Dedifferentiated amniotic fluid mesenchymal stem cell (primary cell): Measurements from ENCODE around the gene PRDM13.
"Not testable (repeated sequence)": the region's sequence is repeated elsewhere in the genome, so short reads cannot be mapped to it uniquely, and the experiment has no call there.

Source experiments
- DNase-seq: peaks from one replicate; pipeline ENCODE4 v3.0.0-alpha.2; 2016; ENCODE audit errors: extremely low spot score

Gene PRDM13

GRCh38 chr6:99603421-99604165, 3.0 kb upstream of the PRDM13 start:
- DNase-seq = no peak

DNA sequence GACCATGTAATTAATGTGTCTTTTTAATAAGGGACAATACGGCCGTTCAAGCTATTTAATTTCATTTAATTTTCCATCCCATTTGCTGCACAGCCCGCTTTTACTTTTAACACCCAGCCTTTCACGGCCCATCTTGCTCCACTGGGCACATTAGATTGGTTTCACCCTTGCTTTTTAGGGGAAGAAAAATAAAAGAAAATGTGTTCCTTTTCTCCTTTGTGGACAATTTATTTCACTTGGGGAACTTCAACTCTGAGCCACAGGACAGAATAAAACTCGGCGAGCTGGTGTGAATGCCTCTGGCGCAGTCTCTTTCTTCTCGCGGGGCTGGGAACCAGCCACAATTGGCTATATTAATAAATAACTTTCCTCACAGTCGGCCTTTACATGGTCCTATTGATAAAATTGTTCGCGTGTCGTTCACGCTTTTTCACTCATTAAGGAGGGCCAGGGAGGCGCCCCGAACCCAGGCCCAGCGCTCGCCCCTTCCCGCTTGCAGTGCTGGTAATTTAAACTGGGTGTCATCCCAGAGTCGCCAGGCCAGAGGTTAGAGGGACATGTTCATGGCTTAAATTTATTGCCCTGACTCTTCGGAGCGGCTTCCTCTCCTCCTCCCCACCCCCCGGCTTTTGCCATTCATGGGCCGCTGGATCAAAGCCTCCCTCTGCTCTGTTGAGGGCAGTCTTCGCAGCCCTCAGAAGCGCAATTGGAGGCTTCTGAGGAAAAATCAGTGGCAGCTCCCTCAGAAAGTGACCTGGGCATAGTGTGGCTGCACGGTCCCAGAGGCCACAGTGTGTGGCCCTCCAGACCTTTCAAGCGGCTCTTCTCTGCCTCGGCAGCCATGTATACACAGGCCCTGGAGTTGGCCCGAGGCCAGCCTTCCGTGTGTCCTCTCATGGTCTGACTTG, 2.2 kb upstream of the PRDM13 start:
- no peak for DNase-seq

- no peak for DNase-seq
Observed at GRCh38 chr6:99605074-99605734, 1.4 kb upstream of the PRDM13 start.

DNA sequence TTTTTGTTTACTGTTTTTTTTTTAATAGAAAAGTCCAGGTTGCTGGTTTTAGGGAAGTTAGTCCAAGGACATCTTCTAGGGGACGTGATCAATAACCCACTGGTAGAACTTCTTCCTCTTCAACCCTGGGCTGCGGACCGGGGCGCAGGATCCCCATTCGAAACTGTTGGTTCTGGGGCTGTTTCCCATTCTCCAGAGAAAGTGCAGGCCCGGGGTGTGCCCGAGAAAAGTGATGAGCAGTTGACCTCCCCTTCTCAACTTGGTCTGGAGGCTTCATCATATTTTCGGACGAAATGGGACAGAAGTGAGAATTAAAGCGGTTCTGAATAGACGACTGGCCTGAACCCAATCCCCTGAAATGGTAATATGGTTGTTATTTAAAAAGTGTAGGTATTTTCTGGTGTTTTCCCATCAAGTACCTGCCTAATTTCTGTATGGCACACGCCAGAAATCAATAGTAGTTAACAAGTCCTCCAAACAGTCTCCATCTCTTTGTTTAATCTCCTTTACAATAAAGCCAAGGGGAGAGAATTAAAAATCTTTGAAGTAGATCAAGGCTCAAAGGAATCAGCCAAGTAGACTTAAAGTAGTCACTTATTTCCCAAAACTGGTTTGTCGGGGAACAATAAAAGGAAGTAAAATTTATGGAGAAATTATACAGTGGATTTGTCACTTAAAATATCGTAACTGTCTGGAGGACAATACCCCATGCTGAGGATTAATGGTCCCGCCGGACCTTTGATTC, 550 bp upstream of the PRDM13 start:
- no peak for DNase-seq

GRCh38 chr6:99607416-99608036, 893 bp downstream of the PRDM13 start:
- no peak for DNase-seq

DNA sequence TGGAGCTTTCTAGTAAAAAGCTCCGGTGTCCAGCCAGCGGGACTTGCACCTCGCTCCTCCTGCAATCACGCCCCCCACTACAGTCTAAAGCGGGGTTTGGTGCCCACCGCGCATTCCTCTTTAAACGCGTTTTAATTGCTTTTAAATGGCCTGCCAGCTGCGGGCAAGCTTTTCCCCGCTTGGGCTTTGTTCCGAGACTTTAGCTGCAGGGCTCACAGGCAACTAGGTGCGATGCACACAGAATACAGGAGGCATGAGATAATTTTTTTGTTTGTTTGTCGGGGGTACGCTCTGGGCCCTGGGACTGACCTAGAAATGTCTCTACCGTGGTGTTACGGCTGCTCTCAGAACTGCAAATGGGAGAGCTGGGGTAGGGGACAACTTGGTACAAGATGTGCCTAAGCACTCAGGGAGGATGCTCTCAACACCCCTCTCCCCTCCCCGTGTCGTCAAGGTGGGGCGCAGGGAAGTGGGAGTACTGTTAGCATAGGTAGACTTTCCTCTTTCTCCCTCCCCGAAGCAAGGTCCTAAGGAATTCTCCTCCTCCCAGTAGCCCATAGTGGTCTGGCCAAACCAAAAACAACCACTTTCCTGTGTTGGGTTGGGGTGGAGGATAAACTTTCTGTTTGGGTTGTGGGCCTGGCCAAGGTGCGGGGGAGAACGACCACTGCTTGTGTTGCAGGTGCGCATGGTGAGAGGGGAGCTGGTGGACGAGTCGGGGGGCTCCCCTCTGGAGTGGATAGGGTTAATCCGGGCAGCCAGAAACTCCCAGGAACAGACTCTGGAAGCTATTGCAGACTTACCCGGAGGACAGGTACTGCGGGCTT, 1.6 kb downstream of the PRDM13 start:
- no peak for DNase-seq

DNA sequence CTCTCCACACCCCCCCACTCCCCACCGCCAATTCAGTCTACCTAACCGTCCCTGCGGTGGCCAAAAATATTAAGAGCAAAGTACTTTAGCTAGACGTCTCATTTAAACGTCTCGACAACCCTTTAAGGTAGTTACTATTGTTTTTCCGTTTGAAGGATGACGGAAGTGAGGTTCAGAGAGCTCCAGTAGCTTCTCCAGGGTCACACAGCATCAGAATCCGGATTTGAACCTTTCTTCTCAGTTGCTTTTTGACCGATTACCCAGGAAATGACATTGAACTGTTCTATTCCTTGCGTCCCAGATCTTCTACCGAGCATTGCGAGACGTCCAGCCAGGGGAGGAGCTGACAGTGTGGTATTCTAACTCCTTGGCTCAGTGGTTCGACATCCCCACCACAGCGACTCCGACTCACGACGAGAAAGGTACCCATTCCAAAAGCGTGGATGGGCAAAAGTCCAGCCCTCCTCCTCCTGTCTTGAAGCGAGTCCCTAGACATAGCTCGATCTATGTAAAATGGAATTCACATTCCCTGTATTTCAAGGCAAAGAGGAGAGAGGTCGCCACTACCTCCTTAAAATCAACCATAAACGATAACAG, 2.4 kb downstream of the PRDM13 start:
- no peak for DNase-seq

- DNase-seq = no peak
Observed at GRCh38 chr6:99609905-99610489, 3.4 kb downstream of the PRDM13 start.

GRCh38 chr6:99611148-99611547, 4.5 kb downstream of the PRDM13 start:
- DNase-seq = no peak

GRCh38 chr6:99612551-99613408, 6.1 kb downstream of the PRDM13 start:
- DNase-seq = no peak

- DNase-seq = no peak
Observed at GRCh38 chr6:99613409-99613704, 6.7 kb downstream of the PRDM13 start.

DNA sequence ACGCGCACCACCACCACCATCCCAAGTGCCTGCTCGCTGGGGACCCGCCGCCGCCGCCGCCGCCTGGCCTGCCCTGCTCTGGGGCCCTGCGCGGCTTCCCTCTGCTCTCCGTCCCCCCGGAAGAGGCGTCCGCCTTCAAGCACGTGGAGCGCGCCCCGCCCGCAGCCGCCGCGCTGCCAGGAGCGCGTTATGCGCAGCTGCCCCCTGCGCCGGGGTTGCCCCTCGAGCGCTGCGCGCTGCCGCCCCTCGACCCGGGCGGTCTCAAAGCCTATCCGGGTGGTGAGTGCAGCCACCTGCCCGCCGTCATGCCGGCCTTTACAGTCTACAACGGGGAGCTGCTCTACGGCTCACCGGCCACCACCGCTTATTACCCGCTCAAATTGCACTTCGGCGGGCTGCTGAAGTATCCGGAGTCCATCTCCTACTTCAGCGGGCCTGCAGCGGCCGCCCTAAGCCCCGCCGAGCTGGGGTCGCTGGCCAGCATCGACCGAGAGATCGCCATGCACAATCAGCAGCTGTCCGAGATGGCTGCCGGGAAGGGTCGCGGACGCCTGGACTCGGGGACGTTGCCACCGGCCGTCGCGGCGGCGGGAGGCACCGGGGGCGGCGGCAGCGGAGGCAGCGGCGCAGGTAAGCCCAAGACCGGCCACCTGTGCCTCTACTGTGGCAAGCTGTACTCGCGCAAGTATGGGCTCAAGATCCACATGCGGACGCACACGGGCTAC, 7.2 kb downstream of the PRDM13 start:
- DNase-seq = no peak

DNA sequence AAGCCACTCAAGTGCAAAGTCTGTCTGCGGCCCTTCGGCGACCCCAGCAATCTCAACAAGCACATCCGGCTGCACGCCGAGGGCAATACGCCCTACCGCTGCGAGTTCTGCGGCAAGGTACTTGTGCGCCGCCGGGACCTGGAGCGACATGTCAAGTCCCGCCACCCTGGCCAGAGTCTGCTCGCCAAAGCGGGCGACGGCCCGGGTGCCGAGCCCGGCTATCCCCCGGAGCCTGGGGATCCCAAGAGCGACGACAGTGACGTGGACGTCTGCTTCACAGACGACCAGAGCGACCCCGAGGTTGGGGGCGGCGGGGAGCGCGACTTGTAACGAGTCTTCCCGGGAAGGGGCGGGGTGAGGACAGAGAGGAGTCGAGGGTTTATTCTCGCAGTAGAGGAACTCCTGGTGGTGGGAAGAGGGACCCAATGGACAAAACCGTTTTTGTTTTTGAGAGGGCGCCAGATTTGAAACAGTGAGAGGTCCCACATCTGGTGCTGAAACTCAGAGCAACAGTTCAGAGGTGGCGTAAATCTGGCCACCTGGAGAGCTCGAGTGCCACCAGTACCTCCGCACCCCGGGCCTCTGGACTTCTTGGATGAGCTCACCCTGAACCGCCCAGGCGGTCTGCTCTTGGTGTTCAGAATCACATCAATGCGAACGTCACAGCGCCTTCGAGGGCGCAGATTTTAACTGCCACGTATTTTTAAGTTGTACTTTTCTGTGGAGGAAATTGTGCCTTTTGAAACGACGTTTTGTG, 8.0 kb downstream of the PRDM13 start:
- DNase-seq = no peak

GRCh38 chr6:99617131-99617530, 10.5 kb downstream of the PRDM13 start:
- no peak for DNase-seq

GRCh38 chr6:99618649-99619408, 12.2 kb downstream of the PRDM13 start:
- DNase-seq = no peak

DNA sequence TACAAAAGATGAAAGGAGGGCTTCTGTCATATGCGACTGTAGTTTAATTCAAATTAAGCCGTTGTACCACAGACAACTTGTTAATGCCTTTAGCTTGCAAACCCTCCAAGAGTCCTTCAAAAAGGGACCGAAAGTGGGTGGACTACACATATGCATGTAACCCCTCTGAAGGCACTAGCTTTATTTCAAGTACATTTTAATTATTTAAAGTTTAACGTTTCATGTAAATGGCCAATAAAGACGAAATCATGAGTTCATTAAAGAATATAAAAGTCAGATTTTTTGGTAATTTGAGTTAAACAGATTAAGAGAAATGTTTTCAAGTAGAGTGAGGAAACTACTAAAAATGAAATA, 12.8 kb downstream of the PRDM13 start:
- DNase-seq = no peak

DNA sequence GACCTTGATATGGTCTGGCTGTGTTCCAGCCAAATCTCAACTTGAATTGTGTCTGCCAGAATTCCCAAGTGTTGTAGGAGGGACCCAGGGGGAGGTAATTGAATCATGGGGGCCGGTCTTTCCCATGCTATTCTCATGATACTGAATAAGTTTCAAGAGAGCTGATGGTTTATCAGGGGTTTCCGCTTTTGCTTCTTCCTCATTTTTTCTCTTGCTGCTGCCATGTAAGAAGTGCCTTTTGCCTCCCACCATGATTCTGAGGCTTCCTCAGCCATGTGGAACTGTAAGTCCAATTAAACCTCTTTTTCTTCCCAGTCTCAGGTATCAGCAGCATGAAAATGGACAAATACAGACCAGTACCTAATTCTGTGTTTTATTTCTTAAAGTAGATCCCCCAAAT, 15.4 kb downstream of the PRDM13 start:
- not testable (repeated sequence) for DNase-seq
